DOHH2 (cell line): ENCODE data around the gene SKAP2.

Experiments used
- CTCF ChIP-seq: fragments of 200-600 bp; sonication (generic); IDR thresholded peaks from one replicate; pipeline ENCODE4 v1.5.1; 2014; ENCODE audit warnings: antibody characterized with exemption, mild to moderate bottlenecking, low read depth, low read length; ENCODE audit not compliant: poor library complexity, severe bottlenecking
- EZH2phosphoT487 ChIP-seq: fragments of 200-600 bp; sonication (generic); IDR thresholded peaks from 2 replicates; pipeline ENCODE4 v1.6.1; 2017; ENCODE audit warnings: borderline replicate concordance, mild to moderate bottlenecking, antibody characterized with exemption, low read length, moderate library complexity, mixed read lengths

GRCh38 chr7:26646336-26647048 is 217.9 kb downstream of the SKAP2 start:
- no peak for TF ChIP-seq CTCF
- TF ChIP-seq EZH2phosphoT487 = no peak
